Measurements from ENCODE around the gene GSDMA.
"Not testable (repeated sequence)": the region's sequence is repeated elsewhere in the genome, so short reads cannot be mapped to it uniquely, and the experiment has no call there.

Gene GSDMA

GRCh38 chr17:39928858-39929645 lies 33.8 kb upstream of the GSDMA start:
- no peak overlapping the region for H3K4me3 ChIP-seq (ENCODE audit: low read length)
- DNase-seq (ENCODE audit: low read depth, low spot score), result no peak

DNA sequence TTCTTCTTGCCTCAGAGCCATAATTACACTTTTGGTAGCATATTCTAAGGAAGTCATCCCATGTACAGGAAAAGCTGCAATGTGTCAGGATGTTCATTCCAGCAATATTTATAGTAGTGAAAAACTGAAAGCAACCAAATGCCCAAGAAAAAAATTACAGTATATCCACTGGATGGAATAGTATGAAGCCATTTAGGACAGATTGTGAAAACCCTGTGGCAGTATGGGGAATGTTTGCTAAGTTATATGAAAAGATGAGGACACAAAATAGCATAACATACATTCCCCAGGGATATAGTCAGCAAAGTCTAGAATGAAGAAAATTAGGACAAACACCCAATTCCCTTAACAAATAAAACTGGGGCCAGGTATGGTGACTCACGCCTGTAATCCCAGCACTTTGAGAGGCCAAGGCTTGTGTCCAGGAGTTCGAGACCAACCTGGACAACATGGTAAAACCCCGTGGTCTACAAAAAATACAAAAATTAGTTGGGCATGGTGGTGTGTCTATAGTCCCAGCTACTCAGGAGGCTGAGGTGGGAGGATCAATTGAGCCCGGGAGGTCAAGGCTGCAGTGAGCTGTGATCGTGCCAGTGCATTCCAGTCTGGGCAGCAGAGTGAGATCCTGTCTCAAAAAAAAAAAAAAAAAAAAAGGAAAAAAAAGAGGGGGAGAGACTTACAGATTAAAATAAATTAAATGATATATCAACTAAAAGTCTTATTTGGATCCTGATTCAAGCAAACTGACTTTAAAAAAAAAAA lies 33.0 kb upstream of the GSDMA start:
- no peak overlapping the region for H3K4me3 ChIP-seq (ENCODE audit: low read length)
- no peak for DNase-seq (ENCODE audit: low read depth, low spot score)

DNA sequence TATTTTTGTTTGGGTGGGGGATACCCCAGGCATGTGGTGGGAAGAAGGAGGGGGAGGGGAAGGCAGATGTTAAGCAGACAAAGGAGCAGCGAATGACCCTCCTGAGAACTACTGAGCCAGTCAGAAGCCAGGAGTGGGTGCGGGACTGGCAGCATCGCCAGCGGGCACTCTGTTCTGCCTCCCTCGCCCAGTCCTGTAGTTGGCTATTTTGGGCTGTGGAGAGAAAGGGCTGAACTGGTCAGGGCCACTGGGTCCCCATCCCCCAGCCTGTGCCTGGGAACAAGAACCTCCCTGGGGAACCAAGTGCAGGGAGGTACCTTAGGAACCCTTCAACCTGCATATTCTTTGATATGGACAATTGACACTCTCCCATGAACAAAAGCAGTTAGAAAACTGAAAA lies 28.9 kb upstream of the GSDMA start:
- DNase-seq (ENCODE audit: low read depth, low spot score), result no peak
- H3K4me3 ChIP-seq (ENCODE audit: low read length), result no peak overlapping the region

GRCh38 chr17:39934324-39934723 lies 28.5 kb upstream of the GSDMA start:
- H3K4me3 ChIP-seq (ENCODE audit: low read length), result no peak overlapping the region
- no peak for DNase-seq (ENCODE audit: low read depth, low spot score)

- H3K4me3 ChIP-seq (ENCODE audit: low read length), result no peak overlapping the region
- DNase-seq (ENCODE audit: low read depth, low spot score), result no peak
Measured at GRCh38 chr17:39935909-39936308, 26.9 kb upstream of the GSDMA start.

GRCh38 chr17:39937447-39937846 lies 25.4 kb upstream of the GSDMA start:
- DNase-seq (ENCODE audit: low read depth, low spot score), result no peak
- H3K4me3 ChIP-seq (ENCODE audit: low read length), result no peak overlapping the region

DNA sequence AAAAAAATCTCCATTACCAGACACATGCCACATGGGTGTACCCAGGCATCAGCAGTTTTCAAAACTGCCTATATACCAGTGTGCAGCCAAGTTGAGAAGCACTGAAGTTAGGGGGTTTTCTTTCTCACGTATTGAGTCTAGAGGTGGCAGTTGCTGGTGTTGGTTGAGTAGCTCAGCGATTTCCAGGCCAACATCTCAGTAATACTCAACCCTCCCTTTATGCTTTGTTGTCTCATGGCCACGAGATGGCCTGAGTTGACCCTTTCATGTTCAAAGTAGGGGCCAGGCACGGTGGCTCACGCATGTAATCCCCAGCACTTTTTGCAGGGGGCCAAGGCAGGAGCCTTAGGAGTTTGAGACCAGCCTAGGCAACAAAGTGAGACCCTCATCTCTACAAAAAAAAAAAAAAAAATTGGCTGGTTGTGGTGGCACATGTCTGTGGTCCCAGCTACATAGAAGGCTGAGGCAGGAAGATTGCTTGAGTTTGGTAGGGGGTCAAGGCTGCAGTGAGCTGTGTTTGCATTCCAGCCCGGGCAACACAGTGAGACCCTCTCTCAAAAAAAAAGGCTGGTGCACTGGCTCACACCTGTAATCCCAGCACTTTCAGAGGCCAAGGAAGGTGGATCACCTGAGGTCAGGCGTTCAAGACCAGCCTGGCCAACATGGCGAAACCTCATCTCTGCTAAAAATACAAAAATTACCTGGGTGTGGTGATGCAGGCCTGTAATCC lies 24.5 kb upstream of the GSDMA start:
- H3K4me3 ChIP-seq (ENCODE audit: low read length), result no peak overlapping the region
- no peak for DNase-seq (ENCODE audit: low read depth, low spot score)

GRCh38 chr17:39939106-39939505 lies 23.7 kb upstream of the GSDMA start:
- DNase-seq (ENCODE audit: low read depth, low spot score), result no peak
- no peak overlapping the region for H3K4me3 ChIP-seq (ENCODE audit: low read length)

- DNase-seq (ENCODE audit: low read depth, low spot score), result peak; percentile 64
- H3K4me3 ChIP-seq (ENCODE audit: low read length), result no peak overlapping the region
Measured at GRCh38 chr17:39939588-39940419, 23.0 kb upstream of the GSDMA start.

- no peak for DNase-seq (ENCODE audit: low read depth, low spot score)
- no peak overlapping the region for H3K4me3 ChIP-seq (ENCODE audit: low read length)
Measured at GRCh38 chr17:39943702-39944392, 19.0 kb upstream of the GSDMA start.

- no peak for DNase-seq (ENCODE audit: low read depth, low spot score)
- H3K4me3 ChIP-seq (ENCODE audit: low read length), result no peak overlapping the region
Measured at GRCh38 chr17:39944393-39944711, 18.5 kb upstream of the GSDMA start.

- DNase-seq (ENCODE audit: low read depth, low spot score), result no peak
- no peak overlapping the region for H3K4me3 ChIP-seq (ENCODE audit: low read length)
Measured at GRCh38 chr17:39946551-39947330, 16.1 kb upstream of the GSDMA start.

DNA sequence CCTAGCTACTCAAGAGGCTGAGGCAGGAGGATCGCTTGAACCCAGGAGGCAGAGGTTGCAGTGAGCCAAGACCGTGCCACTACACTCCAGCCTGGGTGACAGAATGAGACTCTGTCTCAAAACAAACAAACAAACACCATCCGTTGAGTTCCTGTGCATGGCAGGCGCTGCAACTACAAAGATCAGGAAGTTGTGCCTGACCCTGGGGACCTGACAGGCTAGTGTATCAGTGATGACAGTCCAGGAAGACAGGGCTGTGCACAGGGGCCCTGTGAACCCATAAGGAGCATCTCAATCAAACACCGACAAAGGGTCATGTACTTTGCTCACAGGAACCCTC lies 14.3 kb upstream of the GSDMA start:
- H3K4me3 ChIP-seq (ENCODE audit: low read length); DNase-seq (ENCODE audit: low read depth, low spot score): not testable (repeated sequence)

DNA sequence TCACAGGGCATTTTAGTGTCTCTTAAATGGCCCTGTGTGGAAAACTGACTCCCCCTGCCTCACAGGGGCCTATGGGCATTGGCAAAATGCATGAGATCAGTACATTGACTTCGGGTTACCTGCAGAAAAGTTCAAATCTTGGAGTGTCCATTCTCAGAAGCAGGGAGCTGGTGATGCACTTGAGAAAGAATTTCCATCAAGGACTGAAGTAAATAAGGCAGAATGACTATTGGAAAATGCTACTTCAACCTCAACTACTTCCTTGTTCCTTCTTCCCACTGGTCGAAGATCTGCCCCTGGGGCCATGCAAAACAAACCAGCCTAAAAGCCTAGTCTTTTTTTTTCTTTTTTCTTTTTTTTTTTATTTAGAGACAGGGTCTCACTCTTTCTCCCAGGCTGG lies 13.8 kb upstream of the GSDMA start:
- H3K4me3 ChIP-seq (ENCODE audit: low read length), result no peak overlapping the region
- DNase-seq (ENCODE audit: low read depth, low spot score), result no peak

DNA sequence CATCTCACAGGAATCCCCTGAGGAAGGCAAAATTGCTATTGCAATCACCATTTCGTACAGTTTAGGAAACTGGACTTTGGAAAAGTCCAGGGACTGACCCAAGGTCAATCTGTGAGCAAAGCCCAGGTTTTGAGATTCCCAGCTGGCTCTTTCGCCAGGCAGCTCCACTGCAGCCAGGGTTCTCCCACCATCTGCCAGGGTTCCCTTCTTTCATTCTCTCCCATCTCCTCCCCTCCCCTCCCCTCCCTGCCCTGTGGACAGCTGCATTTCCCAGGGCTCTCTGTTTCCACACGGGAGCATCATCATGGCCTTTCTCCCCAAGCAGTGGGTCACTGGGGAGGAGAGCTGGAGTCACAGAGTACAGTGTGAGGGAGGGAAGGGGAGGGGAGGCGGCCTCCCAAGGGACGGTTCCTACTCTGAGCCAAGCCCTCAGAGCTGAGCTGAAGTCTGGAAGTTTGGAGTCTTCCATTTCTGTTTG lies 11.9 kb upstream of the GSDMA start:
- H3K4me3 ChIP-seq (ENCODE audit: low read length), result no peak overlapping the region
- no peak for DNase-seq (ENCODE audit: low read depth, low spot score)

DNA sequence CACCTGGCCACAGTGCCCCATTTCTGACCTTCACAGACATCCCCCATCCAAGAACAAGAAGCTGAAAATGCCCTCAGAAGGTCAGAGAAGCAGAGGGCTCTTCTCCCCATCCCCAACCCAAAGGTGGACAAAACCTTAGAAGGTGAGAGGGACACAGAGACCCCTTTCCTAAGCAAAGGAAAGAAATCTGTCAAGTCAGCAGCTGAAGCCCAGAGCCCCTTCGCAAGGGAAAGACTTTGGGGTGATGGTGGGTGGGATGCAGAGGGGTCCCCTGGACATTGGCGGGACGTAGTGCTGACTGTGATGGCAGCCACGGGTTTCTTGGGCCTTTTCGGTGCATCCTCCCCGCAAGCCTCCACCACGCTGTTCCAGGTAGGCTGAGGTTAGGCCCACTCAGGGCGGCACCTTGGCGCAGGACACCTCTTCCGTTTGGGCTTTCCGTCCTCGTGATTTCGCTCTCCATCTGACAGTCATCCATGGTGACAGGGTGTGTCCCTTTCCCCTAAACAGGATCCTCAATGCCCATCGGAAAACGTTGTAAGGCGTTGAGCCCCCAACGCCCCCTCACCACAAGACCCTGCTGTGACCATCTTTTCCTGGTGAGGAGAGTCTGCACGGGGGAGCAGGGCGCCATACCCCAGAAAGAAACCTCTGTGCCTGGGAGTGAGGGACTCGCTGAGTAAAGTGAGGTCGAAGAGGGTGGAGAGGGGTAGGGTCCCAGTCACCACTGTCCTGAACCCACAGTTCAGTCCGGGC lies 10.7 kb upstream of the GSDMA start:
- peak overlapping the region; percentile 49 for H3K4me3 ChIP-seq (ENCODE audit: low read length)
- DNase-seq (ENCODE audit: low read depth, low spot score), result no peak

GRCh38 chr17:39952680-39953470 lies 9.9 kb upstream of the GSDMA start:
- peak overlapping the region; percentile 63 for H3K4me3 ChIP-seq (ENCODE audit: low read length)
- peak; percentile 82 for DNase-seq (ENCODE audit: low read depth, low spot score)

Data from Jurkat, Clone E6-1 (cell line).